Stimulated activated CD4-positive, alpha-beta T cell treated with anti-CD3 and anti-CD28 coated beads, TNF-alpha, amount 100 ng/mL, for 1 hour (primary cell): ENCODE data around the gene ADCY3.

Experiments
- DNase-seq, 3 donors: peaks; one replicate each; pipeline ENCODE4 v3.0.0-alpha.2; 2020; ENCODE audit warnings: low read depth in 3 of 3, low spot score in 1 of 3

ADCY3 gene

DNA sequence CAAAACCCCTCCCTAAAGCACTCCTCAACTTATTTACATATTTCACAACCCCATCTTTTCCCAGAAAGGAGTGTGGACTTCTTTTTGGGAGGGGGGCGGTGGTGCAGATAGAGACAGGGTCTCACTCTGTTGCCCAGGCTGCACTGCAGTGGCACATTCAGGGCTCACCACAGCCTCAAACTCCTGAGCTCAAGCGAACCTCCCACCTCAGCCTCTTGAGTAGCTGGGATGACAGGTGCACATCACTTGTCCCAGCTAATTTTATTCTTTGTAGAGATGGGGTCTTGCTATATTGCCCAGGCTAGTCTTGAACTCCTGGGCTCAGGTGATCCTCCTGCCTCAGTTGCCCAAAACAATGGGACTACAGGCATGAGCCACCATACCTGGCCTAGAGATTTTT, 44.1 kb downstream of the ADCY3 start:
- DNase-seq: no peak

DNA sequence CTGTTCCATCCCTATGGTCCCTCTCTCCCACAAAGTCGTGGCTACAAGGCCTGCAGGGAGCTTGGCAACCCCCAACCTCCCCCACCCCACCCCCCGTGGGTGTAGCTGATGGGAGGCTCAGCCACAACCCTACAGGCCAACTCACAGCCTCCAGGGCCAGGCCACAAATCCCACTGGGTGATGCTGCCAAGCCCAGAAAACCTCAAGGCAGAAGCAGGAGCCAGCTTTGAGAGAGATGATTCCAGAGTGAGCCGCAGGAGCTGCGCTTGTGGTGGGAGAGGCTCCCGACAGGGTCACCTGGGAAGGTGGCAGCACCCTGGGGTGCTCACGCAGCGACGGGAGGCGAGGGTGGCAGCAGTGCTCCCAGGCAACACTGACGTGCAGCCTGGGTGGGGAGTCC, 44.8 kb downstream of the ADCY3 start:
- DNase-seq: no peak

DNA sequence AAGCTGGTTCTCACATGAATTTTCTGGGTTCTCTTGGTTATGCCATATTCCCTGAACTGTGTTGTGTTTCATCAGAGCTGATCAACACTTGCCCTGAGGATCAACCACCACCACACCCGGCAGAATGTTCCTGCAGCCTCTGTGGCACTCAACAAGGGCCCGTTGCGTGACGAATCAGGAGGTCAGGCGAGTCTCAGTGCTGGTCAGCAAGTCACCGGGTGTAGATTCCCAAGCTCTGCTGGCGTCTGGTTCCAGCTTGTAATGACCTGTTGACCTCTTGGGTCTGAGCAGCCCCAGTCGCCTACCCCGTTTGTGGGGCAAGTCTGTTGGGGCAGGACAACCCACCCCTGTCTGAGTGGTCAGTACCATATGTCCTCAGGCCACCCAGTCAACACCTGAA, 46.0 kb downstream of the ADCY3 start:
- no peak for DNase-seq

DNA sequence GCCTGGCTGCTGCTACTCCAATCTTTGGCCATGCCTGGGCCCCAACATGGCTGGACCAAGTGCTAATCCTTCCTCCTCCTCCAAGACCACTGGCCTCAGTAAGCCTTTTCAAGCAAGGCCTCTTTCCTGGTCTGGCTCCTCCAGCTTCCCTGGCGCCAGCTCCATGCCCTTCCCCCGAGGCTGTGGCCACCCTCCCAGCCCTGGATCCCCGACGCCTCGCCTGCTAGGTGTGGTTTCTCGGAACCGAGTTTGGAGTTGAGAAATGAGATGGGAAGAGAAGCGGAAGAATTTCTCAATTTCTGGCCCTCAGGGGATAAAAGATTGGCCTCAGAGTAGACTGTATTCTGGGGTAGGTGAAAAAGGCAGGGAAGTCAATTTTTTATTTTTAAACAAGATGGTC, 46.4 kb downstream of the ADCY3 start:
- DNase-seq: no peak

DNA sequence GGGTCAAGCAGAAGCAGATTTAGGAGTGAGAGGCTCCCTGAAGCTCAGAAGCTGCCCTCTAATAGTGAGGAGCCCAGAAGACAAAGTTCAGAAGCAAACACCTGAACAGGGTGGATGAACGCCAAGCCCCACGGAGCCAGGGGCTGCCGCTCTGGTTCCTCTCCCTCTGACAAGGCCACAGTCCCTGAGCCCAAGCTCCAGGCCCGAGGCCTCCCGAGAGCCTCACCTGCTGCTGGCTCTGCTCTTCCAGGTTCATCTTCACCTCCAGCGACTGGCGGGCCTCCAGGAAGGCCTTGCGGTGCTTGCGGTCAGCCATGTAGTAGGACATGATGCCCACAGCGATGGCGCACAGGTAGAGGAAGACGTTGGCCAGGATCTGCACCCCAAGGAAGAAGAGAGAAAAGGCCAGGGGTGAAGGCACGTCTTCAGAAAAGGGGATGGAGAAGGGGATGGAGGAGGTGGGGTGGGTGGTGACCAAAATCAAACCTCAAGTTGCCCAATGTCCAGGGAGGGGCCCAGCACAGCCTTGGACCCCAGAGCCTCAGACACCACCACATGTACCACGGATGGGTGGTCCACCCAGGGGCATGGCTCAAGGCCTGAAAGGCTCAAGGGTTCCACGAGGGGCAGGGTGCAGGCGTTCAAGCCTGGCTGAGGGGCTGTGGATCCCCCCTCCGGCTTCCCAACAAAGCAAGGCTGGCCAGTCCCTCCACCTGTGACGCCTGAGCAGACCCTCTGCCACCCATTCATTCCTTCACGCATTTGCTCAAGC, 47.5 kb downstream of the ADCY3 start:
- no peak for DNase-seq

DNA sequence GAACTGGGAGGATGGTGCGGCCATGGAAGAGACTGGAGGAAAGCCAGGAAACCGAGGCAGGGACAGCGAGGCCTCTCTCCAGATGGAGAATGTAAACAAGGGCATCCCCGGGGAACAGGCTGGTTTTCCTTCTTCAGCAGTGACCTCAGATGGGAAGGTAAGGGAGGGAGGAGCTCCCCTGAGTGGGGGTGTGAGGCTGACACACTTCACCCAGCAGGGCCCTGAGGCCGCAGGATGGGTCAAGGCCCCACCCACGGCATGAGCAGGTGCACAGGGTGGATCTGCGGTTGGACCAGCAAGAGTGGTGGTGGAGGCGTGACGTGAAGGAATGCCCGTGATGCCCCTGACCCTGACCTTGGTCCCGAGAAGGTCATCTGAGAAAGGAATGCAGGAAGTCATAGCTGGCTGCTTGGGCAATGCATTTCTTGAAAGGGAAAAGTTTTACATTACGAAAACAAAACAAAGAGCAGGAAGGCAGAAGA, 48.1 kb downstream of the ADCY3 start:
- no peak for DNase-seq

DNA sequence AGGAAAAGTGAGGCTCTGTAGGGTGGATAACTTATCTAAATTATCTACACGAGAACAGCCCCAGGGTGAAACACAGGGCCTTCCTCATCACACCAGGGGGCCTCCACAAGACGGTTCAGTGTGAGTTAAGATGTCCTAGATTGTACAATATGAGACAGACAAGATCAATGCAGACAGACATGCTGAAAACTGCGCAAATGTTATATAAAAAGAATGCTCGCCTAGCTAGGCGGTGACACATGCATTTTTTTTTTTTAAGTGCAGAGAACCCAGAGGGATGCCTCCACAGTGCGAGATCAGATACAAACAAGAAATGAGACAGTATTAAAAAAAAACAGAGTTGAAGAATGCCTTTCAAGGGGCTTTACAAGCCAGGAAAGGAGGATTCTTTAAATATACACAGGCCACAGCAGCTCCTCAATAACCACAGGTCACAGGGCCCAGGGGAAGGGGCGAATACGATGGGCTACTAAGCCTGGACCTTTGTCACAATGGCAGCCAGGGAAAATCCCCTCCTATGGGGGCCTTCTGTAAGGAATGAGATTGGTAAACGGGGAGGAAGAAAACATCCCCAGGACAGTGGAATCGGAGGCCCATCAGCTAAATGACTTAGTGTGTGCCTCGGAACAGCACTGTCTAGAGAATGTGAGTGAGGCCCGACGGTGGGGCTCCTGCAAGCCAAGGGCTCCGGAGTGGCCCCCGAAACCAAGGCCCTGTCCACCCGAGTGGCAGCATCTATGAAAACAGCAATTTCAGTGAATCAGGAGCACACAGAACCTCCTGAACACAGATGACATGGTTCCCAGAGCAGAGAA, 48.9 kb downstream of the ADCY3 start:
- no peak for DNase-seq

DNA sequence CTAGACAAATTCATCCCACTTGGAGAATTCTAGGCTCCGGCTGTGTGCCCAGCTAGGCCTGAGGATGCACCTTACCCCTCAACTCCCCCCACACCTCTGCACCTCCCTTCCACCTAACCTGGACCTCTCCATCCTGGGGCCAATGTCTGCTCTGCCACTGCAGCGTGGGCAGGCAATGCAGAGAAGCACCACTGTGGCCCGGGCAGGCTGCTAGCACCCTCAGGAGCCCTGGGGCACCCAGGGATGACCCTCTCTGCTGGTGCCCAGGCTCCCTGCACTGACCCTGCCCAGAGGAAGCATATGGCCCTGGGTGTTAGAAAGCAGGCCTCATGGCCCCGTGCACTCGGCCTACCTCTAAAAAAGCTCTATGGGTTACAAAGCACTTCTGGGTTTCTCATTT, 49.6 kb downstream of the ADCY3 start:
- no peak for DNase-seq

DNA sequence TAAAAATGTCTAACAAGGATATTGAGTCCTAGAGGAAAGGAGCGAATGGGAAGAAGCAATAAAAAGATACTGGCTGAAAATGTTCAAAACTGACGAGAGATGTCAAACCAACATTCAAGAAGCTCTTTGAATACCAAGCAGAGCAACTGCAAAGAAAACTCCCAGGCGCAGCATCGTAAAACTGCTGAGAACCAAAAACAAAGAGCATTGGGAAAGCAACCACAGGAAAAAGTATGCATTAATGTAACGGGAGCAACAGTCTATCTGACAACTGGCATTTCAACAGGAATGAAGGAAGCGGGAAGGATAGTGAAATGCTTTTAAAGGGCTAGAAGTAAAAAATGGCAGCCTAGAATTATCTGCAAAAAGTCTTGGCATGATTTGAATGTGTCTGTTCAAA, 53.1 kb downstream of the ADCY3 start:
- no peak for DNase-seq

DNA sequence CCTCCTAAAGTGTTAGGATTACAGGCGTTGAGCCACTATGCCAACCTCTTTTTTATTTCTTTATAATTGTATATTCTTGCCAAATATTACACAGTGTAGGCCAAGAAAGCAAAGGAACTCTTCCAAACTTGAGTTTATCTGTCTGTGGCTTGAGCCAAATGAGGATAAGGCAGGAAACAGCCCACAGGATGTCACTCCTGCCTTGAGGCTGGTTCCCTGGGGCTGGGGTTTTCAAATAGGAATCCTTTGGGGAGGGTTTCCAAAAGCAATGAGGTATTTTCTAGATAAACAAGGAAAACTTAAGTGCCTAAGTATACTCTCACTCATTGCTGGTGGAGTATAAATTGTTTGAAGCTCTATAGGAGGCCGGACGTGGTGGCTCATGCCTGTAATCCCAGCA, 56.4 kb downstream of the ADCY3 start:
- DNase-seq: no peak

DNA sequence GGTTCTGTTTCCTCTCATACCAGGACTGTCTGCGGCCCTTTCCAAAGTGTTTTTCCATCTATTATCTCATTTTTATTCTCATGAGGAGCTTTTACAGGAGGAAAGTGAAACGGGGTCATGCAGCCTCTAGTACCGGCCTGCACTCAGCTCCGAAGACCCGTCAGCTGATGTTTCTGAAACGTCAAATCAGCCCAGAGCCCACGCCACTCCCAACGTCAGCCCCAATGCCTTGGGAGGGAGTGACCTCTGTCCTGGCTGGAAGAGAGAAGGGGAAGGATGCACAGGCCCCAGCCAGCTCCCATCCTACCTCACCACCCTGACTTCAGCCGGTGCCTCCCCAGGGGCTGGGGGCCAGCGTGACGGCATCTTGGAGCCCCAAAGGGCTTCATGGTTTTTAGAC, 58.5 kb downstream of the ADCY3 start:
- no peak for DNase-seq

DNA sequence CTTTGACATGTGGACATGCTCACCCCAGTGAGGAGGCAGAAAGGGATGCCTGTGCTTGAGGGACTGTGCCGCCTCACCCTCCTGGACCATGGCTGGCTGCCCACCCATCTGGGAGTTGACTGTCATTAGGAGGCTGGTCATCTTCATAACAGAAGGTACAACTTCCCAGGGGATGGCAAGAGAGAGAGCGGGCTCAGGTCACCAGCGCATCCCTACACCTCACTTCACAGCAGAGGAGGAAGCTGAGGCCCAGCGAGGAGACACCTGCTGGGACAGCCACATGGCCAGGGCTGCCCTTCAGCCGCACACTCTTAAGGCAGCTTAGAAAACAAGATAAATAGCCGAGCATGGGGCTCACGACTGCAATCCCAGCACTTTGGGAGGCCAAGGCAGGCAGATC, 59.4 kb downstream of the ADCY3 start:
- DNase-seq: no peak

DNA sequence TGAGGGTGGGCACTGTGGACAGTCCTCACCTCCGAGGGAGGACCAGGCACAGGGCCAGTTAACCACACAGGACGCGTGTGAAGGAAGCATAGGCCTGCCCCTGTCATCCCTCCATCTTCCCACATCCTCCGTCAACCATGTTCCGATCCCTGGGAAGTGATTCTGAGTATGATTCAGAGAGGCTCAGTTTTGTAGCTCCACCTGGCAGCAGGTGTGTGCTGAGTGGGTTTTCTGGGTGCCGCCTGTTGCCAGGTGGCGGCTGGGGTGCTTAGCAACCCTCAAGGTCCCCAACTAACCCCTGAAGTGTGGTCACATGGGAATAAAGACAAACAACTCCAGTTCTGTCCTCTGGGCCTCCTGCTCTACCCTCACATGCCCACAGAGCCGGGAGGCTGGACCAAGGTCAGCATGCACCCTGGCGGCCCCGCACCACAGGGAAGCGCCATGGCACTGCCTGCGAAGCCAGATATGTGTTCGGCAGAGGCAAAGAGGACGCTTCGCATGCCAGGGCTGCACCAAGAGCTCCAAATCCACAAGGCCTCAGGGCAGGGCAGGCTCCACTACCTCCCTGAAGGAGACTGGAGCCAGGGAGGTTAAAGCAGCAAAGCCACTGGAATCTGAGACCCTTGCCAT, 60.0 kb downstream of the ADCY3 start:
- no peak for DNase-seq

DNA sequence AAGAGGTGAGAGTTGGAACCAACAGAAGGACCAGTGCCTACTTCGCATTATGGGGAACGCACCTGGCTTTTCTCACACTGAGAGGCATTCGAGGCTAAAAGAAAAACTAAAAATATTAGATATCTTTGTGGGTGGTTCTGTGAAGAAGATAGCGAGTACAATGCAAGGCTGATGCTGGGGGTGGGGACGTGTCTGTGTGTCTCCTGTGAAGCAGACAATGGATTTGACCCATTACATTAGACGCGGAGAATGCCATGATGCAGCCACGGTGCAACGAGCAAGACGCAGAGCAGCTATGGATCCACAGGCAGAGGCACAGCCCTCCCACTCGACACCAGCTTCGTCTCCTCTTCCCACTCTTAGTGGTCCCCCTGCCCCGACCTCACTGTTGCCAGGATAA, 61.0 kb downstream of the ADCY3 start:
- no peak for DNase-seq

DNA sequence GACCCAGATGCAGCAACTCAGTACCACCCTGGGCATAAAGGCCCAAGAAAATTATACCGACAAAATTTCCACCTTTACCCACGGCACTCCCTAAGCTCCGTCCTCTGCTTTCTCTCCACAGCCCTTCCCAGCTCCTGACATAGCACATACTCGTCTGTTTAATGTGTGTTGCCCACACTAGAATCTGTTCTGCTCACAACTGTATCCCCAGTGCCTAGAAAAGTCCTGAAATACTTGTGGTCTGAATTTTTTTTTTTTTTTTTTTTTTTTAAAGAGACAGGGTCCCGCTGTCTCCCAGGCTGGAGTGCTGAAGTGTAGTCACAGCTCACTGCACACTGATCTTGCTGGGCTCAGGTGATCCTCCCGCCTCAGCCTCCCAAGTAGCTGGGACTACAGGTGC, 62.3 kb downstream of the ADCY3 start:
- no peak for DNase-seq

DNA sequence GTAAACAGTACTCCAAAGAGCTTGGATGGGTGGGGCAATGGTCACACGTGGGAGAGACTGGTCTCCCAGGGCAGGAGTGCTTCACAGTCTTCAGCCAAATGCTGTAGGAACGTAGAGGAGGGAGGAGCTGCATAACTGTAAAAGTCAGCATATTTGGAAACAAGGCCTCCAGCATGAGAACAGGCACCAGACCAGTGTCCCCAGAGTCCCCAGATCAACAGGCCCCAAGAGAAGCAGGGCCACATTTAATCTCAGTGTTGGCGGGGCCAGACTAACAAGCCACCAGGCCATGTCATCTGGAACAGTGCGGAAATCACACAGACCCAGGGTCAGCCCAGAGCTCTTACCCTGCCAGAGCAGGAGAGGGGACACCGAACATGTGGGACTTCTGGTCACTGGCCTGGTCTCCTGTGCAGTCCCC, 63.2 kb downstream of the ADCY3 start:
- no peak for DNase-seq

DNA sequence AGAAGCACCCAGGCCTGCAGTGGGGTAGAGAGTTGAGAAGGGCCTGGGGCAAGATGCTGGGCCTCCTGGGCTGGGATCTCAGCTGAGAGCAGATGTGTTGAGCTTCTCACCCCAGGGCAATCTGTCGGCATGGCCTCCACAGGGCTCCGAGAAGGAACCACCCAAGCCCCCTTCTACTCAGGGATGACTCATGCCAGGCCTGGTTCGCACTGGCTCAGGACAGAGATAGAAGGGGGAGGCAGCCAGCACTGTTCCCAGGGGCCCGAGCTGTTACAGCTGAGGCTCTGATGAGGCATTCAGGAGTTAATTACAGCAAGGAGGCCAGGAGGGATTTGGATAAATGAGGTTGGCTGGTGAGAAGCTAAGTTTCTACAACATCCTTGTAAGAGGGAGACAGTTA, 64.3 kb downstream of the ADCY3 start:
- DNase-seq: no peak

DNA sequence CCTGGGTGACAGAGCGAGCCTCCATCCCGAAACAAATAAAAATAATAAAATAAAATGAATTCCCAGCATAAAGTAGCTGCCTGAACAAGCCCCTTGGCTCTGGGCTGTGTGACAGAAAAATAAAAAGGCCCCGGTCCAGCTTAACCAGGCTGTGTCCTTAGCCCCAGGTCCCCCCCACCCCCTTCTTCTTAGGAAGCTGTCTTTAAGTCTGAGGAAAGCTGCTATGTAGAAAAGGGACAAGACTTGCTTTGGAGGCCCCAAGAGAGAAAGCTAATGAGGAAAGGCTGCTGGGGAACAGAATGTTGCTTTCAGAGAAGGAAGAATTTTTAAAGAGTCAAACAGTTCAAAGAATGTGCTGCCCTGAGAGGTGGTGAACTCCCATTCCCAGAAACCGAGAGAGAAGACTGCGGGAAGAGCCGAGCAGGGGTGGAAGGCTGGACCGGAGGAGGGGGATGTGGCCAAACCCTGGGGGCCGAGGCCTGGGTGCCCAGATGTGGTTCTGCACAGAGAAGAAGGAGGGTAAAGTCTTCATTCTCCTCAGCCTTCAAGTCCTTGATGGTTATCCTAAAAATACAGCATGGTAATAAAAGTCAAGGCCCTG, 64.9 kb downstream of the ADCY3 start:
- DNase-seq: no peak

DNA sequence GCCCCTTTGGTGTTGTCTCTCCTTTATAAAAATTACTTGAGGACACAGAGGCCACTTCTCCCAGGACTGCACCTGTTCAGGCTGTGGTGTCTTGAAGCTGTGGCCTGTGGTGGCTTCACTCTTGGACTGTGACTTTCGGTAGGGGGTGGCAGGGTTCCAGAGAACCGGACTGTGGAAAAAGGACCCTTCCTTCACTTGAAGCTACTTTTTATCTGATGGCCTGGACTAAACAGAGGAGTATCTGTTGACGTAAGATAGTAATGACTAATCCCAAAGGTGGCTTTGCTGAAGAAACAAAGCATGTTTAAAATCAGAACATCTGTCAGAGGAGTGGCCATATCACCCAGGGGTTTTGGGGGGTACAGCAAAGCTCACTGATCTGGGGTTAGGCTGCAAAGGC, 66.0 kb downstream of the ADCY3 start:
- no peak for DNase-seq

DNA sequence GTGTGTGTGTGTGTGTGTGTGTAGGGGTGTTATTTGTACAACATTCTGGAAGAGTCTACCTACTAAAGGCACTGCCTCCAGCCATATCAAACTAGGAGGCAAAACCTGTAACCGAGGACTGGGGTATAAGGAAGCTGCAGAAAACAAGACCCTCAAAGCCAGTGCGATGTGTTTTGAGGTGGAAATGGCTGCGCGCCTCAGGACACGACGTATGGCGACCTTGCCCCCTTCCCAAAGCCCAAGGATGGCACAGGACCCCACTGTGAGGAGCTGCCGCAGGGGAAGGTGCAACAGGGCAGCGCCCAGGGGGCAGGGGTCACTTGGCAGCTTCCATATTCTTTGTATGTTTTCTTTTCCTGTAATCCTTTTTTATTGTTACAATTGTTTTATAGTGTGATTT, 67.0 kb downstream of the ADCY3 start:
- no peak for DNase-seq

DNA sequence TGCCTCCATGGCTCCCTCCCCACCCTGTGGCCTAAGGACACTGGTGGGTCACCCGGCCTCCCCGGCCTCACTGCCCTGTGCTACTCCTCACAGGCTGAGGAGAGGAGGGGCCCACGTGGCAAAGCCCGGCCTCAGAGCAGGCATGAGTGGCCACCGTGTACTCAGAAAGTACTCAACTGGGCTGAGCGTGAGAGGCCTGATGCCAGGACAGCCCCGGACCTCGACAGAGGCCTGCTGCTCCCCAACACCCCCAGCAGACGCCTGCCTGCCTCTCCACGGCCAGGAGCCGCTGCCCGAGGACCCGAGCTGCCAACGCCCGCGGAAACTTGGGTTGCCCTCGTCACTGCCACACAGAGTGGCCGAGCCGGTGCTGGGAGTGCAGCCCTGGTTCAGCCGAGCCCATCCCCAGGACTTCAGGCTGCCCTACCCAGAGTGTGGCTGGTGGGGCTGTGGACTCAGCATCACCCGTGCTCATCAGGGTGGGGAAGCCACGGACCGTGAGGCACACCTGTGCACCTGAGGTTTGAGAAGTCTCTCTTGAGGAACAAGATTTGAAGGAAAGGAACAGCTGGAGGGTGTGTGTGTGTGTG, 67.5 kb downstream of the ADCY3 start:
- DNase-seq: no peak
